ENCODE data around the gene CTRB2.

GRCh38 chr16:75196836-75197235, 10.1 kb downstream of the CTRB2 start:
- TF ChIP-seq POLR2AphosphoS5 (IDR thresholded peaks at IDR 0.05; ENCODE audit: low read depth, low read length) (no peak), FOXP2 (optimal IDR thresholded peaks at IDR 0.05; ENCODE audit: borderline replicate concordance, extremely low read depth, extremely low read length, insufficient read depth) (no peak), SIN3A (IDR thresholded peaks at IDR 0.05; ENCODE audit: borderline replicate concordance, insufficient read depth, low read length) (no peak), REST (IDR thresholded peaks at IDR 0.05; ENCODE audit: insufficient read depth in 1 of 2, low read depth in 2 of 2, low read length in 2 of 2) (no peak), TAF1 (IDR thresholded peaks at IDR 0.05; ENCODE audit: borderline replicate concordance, insufficient read depth, low read length) (no peak)

All from PFSK-1 (cell line).